ENCODE measurements around the gene LIN28B.

DNA sequence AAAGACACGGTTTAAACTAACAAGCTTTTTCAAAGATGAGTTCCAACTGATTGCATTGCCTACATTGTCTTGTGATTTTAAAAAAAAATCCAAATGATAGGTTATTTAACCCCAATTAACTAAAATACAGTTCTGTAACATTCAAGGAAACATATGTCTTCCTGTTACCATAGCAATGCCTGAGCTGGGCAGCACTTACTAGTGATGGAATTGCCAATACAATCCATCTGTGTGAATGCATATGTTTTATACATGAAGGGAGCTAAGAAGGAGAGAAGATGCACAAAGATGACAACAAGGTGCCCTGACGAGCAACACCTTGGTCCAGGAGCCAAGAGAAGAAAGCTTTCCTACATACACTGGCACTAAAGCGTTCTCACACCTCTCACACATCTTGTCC is 154.2 kb downstream of the LIN28B start:
- TF ChIP-seq, protein P1, sequence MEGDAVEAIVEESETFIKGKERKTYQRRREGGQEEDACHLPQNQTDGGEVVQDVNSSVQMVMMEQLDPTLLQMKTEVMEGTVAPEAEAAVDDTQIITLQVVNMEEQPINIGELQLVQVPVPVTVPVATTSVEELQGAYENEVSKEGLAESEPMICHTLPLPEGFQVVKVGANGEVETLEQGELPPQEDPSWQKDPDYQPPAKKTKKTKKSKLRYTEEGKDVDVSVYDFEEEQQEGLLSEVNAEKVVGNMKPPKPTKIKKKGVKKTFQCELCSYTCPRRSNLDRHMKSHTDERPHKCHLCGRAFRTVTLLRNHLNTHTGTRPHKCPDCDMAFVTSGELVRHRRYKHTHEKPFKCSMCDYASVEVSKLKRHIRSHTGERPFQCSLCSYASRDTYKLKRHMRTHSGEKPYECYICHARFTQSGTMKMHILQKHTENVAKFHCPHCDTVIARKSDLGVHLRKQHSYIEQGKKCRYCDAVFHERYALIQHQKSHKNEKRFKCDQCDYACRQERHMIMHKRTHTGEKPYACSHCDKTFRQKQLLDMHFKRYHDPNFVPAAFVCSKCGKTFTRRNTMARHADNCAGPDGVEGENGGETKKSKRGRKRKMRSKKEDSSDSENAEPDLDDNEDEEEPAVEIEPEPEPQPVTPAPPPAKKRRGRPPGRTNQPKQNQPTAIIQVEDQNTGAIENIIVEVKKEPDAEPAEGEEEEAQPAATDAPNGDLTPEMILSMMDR (IDR thresholded peaks at IDR 0.05; ENCODE audit: low read depth, low read length, poor library complexity, severe bottlenecking), result no peak
- TF ChIP-seq EZH2phosphoT487 (IDR thresholded peaks at IDR 0.05; ENCODE audit: borderline replicate concordance, low read length), result no peak
